IPS-NIHi11 (cell line): ENCODE results near the gene CPNE2.

Experiments used
- DNase-seq: peaks from one replicate; pipeline ENCODE4 v3.0.0; 2012; ENCODE audit warnings: mixed read lengths, low spot score

CPNE2 gene

GRCh38 chr16:57192720-57193486, 100.5 kb downstream of the CPNE2 start:
- no peak for DNase-seq

GRCh38 chr16:57194512-57194911, 102.1 kb downstream of the CPNE2 start:
- DNase-seq, result no peak

GRCh38 chr16:57196286-57196685, 103.9 kb downstream of the CPNE2 start:
- DNase-seq, result no peak

GRCh38 chr16:57196753-57197152, 104.4 kb downstream of the CPNE2 start:
- DNase-seq, result no peak
